ENCODE measurements around the gene BCL2. TPM values are rescaled to one million over a fixed set of nuclear protein-coding genes. Genes with fewer than 3 reads are reported as not detected.

Gene BCL2
- polyA plus RNA-seq, 4 donors: 0.89 to 7.2 (median 3.8) TPM

DNA sequence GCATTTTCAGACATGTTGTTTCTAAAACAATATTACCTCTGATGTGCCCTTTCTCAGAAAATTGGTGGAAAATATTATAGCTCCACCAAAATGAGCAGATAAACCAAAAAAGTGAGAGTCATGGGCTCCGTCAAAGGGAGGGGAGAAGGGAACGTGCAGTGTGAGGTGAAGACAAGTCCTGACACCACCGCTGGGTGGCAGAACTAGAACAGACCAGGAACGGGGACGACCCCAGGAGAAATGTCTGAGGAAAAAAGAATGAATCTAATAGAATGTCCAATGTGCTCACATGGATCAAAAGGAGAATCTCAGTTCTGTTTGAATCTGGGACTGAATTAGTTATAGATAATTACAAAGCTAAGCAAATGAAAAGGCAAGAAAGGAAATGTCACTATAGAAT is 22.6 kb upstream of the BCL2 start:
- Histone ChIP-seq H3K27ac (ENCODE audit: low read depth in 1 of 3, low read length in 2 of 3) (no peak overlapping the region), H3K4me1 (ENCODE audit: control insufficient read depth in 3 of 3, insufficient read depth in 2 of 3, low read depth in 1 of 3, low read length in 2 of 3) (no peaks in the 10 kb centered on the region), H3K9me3 (ENCODE audit: control insufficient read depth in 2 of 2, insufficient read depth in 1 of 2, low read depth in 1 of 2, low read length in 1 of 2) (no peaks in the 10 kb centered on the region), H3K27me3 (ENCODE audit: control insufficient read depth in 3 of 3, insufficient read depth in 3 of 3, low read length in 3 of 3) (no peaks in the 10 kb centered on the region), H3K4me3 (ENCODE audit: low read depth in 1 of 3, low read length in 3 of 3) (no peak overlapping the region), H3K36me3 (ENCODE audit: control insufficient read depth in 3 of 3, insufficient read depth in 2 of 3, low read depth in 1 of 3, low read length in 3 of 3) (peaks cover 12 to 56% (median 12%) of the 10 kb centered on the region in 3 donors)
- no peak for FAIRE-seq
- 45 to 69% (median 62%) methylated on average over 5 of the region's 5 CpGs for WGBS, 3 donors
- DNase-seq: peak in 1 of 2 donors; percentile 48

DNA sequence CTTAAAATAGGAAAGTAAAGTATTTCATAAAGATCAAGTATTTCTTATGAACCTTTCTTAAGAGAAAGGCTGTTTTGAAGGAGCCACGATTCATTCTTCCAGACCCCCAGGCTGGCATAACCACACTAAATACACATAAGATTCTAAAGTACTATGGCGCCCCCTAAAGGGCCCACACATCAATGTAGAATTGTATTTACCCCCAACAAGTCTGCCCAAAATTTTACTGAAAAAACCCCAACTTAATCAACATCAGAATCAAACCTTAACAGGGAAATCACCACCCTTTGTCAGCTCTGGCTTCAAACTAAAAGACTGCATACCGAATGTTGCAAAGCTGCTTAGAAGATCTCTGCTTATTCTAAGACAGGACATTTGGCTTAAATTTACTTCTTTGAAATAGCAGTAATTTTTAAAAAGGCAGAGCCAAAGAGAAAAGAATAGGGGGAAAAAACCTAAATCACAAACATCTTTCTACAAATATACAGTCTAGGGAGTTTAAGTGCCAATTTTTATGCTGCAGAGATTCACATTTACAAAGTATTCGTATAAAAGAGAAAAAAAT is 20.4 kb upstream of the BCL2 start:
- Histone ChIP-seq H3K4me1 (ENCODE audit: control insufficient read depth in 3 of 3, insufficient read depth in 2 of 3, low read depth in 1 of 3, low read length in 2 of 3) (no peaks in the 10 kb centered on the region), H3K27ac (ENCODE audit: low read depth in 1 of 3, low read length in 2 of 3) (no peak overlapping the region), H3K36me3 (ENCODE audit: control insufficient read depth in 3 of 3, insufficient read depth in 2 of 3, low read depth in 1 of 3, low read length in 3 of 3) (peaks cover 9 to 47% (median 16%) of the 10 kb centered on the region in 3 donors), H3K9me3 (ENCODE audit: control insufficient read depth in 2 of 2, insufficient read depth in 1 of 2, low read depth in 1 of 2, low read length in 1 of 2) (no peaks in the 10 kb centered on the region), H3K4me3 (ENCODE audit: low read depth in 1 of 3, low read length in 3 of 3) (no peak overlapping the region), H3K27me3 (ENCODE audit: control insufficient read depth in 3 of 3, insufficient read depth in 3 of 3, low read length in 3 of 3) (no peaks in the 10 kb centered on the region)
- FAIRE-seq (no peak), DNase-seq (peak in 1 of 2 donors; percentile 35)
- WGBS, 3 donors: 29 to 54% (median 29%) methylated on average over 4 of the region's 4 CpGs

DNA sequence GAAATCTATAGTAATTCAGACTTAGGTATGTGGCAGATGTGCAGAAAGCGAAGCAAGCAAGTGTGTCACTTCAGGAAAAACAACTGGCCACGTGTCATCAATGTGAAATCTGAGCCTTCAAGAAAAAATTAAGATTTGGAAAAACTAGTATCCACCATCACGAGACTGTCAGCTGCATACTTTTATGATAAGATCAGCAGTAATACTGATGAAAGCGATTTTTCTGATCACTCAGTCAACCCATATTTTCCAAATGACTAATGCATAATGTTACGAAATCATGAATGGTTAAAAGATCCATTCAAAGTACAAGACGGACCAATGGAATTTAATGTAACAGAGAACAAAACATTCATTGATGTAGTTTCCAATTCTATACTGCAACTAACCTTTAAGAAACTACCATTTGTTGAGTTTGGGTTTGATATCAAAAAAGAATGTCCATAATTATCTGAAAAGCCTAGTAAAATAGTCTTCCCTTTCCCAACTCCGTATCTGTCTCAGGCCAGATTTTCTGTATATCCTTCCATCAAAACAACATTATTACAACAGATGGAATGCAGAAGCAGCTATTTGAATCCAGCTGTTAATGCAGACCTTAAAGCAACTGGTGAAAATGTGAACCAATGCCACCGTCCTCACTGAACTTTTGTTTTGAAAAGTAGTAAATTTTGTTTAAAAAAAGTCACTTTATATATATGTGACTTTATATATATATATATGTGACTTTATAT is 17.0 kb upstream of the BCL2 start:
- no peak overlapping the region for H3K4me3 ChIP-seq (ENCODE audit: low read depth in 1 of 3, low read length in 3 of 3)
- H3K36me3 ChIP-seq (ENCODE audit: control insufficient read depth in 3 of 3, insufficient read depth in 2 of 3, low read depth in 1 of 3, low read length in 3 of 3): peaks cover 10 to 41% (median 21%) of the 10 kb centered on the region in 3 donors
- H3K27me3 ChIP-seq (ENCODE audit: control insufficient read depth in 3 of 3, insufficient read depth in 3 of 3, low read length in 3 of 3): no peaks in the 10 kb centered on the region
- WGBS, 3 donors: 52 to 55% (median 52%) methylated on average over 8 of the region's 8 CpGs
- DNase-seq (peak; percentile 39 to 40), FAIRE-seq (no peak)
- H3K9me3 ChIP-seq (ENCODE audit: control insufficient read depth in 2 of 2, insufficient read depth in 1 of 2, low read depth in 1 of 2, low read length in 1 of 2): no peaks in the 10 kb centered on the region
- H3K27ac ChIP-seq (ENCODE audit: low read depth in 1 of 3, low read length in 2 of 3): peak overlapping the region in 1 of 3 donors; percentile 14
- H3K4me1 ChIP-seq (ENCODE audit: control insufficient read depth in 3 of 3, insufficient read depth in 2 of 3, low read depth in 1 of 3, low read length in 2 of 3): no peaks in the 10 kb centered on the region

DNA sequence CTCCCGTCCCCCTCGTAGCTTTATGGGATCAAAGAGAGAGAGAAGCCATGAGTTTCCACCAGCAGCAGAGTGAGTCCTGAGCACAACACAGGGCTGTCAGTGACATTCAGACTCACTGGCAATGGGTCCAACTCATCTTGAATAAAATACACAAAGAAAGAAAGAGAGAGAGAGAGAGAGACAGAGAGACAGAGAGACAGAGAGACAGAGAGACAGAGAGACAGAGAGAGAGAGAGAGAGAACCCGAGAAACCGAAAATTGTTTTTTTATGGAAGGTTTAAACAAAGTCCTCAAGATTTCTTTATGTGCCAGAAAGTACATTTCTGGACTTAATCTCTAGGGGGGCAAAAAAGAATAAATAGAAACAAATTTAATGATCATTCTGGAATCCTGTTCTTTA is 11.5 kb upstream of the BCL2 start:
- Histone ChIP-seq H3K9me3 (ENCODE audit: control insufficient read depth in 2 of 2, insufficient read depth in 1 of 2, low read depth in 1 of 2, low read length in 1 of 2) (no peaks in the 10 kb centered on the region), H3K4me3 (ENCODE audit: low read depth in 1 of 3, low read length in 3 of 3) (no peak overlapping the region), H3K27ac (ENCODE audit: low read depth in 1 of 3, low read length in 2 of 3) (no peak overlapping the region), H3K27me3 (ENCODE audit: control insufficient read depth in 3 of 3, insufficient read depth in 3 of 3, low read length in 3 of 3) (no peaks in the 10 kb centered on the region), H3K4me1 (ENCODE audit: control insufficient read depth in 3 of 3, insufficient read depth in 2 of 3, low read depth in 1 of 3, low read length in 2 of 3) (no peaks in the 10 kb centered on the region), H3K36me3 (ENCODE audit: control insufficient read depth in 3 of 3, insufficient read depth in 2 of 3, low read depth in 1 of 3, low read length in 3 of 3) (peaks cover 8 to 32% (median 18%) of the 10 kb centered on the region in 3 donors)
- 94 to 97% (median 95%) methylated on average over 4 of the region's 4 CpGs for WGBS, 3 donors
- DNase-seq (no peak), FAIRE-seq (no peak)

DNA sequence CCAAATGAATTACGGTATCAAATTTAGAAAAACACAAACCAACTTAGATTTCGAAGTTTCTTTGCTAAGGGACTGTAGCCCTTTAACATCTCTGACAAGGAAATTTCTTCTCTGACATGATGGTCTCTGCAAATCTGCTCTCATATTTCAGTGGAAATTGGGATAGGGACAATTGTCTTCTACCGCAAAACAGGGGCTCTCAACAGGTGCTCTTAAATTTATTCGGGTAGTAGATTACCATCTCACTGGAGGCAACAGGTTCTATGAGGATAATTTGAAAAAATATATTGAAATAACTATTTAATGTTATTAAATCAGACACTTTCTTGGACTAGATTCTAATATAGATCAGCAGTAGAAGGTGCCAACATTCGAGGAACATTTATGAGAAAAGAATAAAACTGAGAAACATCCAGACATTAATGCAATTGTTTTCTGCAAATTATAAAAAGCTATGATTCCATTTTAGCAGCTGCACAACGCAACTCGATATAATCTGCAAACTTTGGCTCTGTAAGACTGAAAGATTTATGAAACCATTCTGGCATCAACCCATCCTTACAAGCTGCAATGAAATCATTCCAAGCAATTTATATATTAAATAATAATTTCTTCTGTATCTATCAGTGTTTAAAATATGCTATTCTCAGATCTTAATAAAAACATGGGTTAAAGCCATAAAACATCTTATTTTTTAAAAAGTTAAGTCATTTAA is 10.0 kb upstream of the BCL2 start:
- no peak overlapping the region for H3K27ac ChIP-seq (ENCODE audit: low read depth in 1 of 3, low read length in 2 of 3)
- H3K9me3 ChIP-seq (ENCODE audit: control insufficient read depth in 2 of 2, insufficient read depth in 1 of 2, low read depth in 1 of 2, low read length in 1 of 2): no peaks in the 10 kb centered on the region
- FAIRE-seq: no peak
- peaks cover 6 to 21% (median 9%) of the 10 kb centered on the region in 3 donors for H3K36me3 ChIP-seq (ENCODE audit: control insufficient read depth in 3 of 3, insufficient read depth in 2 of 3, low read depth in 1 of 3, low read length in 3 of 3)
- no peak for DNase-seq
- H3K4me3 ChIP-seq (ENCODE audit: low read depth in 1 of 3, low read length in 3 of 3): no peak overlapping the region
- no peaks in the 10 kb centered on the region for H3K27me3 ChIP-seq (ENCODE audit: control insufficient read depth in 3 of 3, insufficient read depth in 3 of 3, low read length in 3 of 3)
- WGBS, 3 donors: 84 to 89% (median 88%) methylated on average over 7 of the region's 7 CpGs
- no peaks in the 10 kb centered on the region for H3K4me1 ChIP-seq (ENCODE audit: control insufficient read depth in 3 of 3, insufficient read depth in 2 of 3, low read depth in 1 of 3, low read length in 2 of 3)

DNA sequence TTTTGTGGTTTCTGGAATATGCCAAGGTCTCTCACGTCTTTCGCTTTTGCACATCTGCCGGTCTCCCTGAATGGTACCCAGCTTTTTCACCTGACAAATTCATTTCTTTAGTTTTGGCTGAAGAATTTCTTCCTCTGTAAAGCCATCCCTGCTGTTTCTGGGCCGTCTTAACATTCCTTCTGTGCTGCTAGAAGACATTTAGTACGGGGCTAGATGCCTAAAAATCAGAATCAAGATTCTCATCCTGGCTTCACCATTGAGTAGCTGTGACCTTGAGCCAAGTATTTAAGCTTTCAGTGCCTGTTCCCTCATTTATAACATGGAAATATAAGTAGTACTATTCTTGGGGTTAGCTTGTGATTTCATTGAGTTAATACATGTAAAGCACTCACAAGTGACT is 6.4 kb upstream of the BCL2 start:
- no peak for FAIRE-seq
- Histone ChIP-seq H3K27ac (ENCODE audit: low read depth in 1 of 3, low read length in 2 of 3) (no peak overlapping the region), H3K36me3 (ENCODE audit: control insufficient read depth in 3 of 3, insufficient read depth in 2 of 3, low read depth in 1 of 3, low read length in 3 of 3) (peaks cover 0 to 2% (median 2%) of the 10 kb centered on the region in 3 donors), H3K4me3 (ENCODE audit: low read depth in 1 of 3, low read length in 3 of 3) (no peak overlapping the region), H3K4me1 (ENCODE audit: control insufficient read depth in 3 of 3, insufficient read depth in 2 of 3, low read depth in 1 of 3, low read length in 2 of 3) (peaks cover 0 to 10% (median 5%) of the 10 kb centered on the region in 3 donors), H3K27me3 (ENCODE audit: control insufficient read depth in 3 of 3, insufficient read depth in 3 of 3, low read length in 3 of 3) (no peaks in the 10 kb centered on the region), H3K9me3 (ENCODE audit: control insufficient read depth in 2 of 2, insufficient read depth in 1 of 2, low read depth in 1 of 2, low read length in 1 of 2) (no peaks in the 10 kb centered on the region)
- no peak for DNase-seq
- WGBS, 3 donors: 86 to 96% (median 92%) methylated on average over 5 of the region's 5 CpGs

DNA sequence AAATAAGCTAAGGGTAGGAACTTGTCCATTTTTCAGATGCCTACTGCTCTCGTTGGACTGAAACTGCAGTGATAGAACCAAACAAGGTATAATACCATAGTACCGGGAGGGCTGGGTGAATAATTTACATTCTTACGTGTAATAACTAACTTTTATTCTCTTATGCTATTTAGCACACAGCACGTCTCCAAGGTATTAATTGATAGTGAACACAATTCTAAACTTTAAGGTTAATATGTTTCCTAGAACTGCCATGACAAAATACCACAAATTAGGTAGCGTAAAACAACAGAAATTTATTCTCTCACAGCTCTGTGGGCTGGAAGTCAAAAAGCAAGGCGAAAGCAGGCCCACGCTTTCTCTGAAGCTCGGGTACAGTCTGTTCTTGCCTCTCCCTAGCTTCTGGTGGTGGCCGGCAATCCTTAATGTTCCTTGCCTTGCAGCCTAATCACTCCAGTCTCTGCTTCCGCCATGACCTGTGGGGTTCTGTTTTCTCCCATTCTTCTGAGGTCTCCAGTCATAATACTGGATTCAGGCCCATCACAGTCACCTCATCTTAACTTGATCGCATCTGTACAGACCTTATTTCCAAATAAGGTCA is 5.6 kb upstream of the BCL2 start:
- H3K4me3 ChIP-seq (ENCODE audit: low read depth in 1 of 3, low read length in 3 of 3): no peak overlapping the region
- no peaks in the 10 kb centered on the region for H3K27me3 ChIP-seq (ENCODE audit: control insufficient read depth in 3 of 3, insufficient read depth in 3 of 3, low read length in 3 of 3)
- H3K4me1 ChIP-seq (ENCODE audit: control insufficient read depth in 3 of 3, insufficient read depth in 2 of 3, low read depth in 1 of 3, low read length in 2 of 3): peaks cover 0 to 10% (median 7%) of the 10 kb centered on the region in 3 donors
- DNase-seq (no peak), FAIRE-seq (no peak)
- no peaks in the 10 kb centered on the region for H3K9me3 ChIP-seq (ENCODE audit: control insufficient read depth in 2 of 2, insufficient read depth in 1 of 2, low read depth in 1 of 2, low read length in 1 of 2)
- WGBS, 3 donors: 78 to 85% (median 83%) methylated on average over 11 of the region's 11 CpGs
- no peak overlapping the region for H3K27ac ChIP-seq (ENCODE audit: low read depth in 1 of 3, low read length in 2 of 3)
- no peaks in the 10 kb centered on the region for H3K36me3 ChIP-seq (ENCODE audit: control insufficient read depth in 3 of 3, insufficient read depth in 2 of 3, low read depth in 1 of 3, low read length in 3 of 3)

DNA sequence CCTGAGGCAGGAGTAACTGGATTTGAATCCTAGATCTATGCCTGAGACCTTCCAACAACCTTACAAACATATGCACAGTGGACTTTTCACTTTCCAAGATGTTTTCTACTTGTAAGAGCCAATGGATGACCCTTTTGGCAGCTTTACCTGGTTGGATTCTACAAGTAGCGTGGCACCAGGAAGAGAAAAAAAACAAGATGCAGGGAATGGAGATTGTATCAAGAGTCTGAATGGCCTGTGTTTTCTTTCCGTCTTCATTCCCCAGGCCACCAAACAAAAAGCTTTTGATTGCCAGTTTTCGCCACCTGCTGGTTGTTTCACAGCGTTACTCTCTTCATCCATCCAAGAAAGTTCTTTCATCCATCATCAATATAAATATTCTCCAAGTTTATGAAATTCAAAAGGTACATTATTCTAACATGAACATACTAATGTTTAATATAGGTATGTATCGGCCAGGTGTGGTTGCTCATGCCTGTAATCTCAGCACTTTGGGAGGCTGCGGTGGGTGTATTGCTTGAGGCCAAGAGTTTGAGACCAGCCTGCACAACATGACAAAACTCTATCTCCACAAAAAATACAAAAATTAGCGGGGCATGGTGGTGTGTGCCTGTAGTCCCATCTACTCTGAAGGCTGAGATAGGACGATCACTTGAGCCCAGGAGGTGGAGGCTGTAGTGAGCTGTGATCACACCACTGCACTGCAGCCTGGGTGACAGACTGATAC is 3.5 kb upstream of the BCL2 start:
- Histone ChIP-seq H3K27ac (ENCODE audit: low read depth in 1 of 3, low read length in 2 of 3) (no peak overlapping the region), H3K27me3 (ENCODE audit: control insufficient read depth in 3 of 3, insufficient read depth in 3 of 3, low read length in 3 of 3) (no peaks in the 10 kb centered on the region), H3K4me1 (ENCODE audit: control insufficient read depth in 3 of 3, insufficient read depth in 2 of 3, low read depth in 1 of 3, low read length in 2 of 3) (peaks cover 0 to 11% (median 7%) of the 10 kb centered on the region in 3 donors), H3K4me3 (ENCODE audit: low read depth in 1 of 3, low read length in 3 of 3) (no peak overlapping the region), H3K9me3 (ENCODE audit: control insufficient read depth in 2 of 2, insufficient read depth in 1 of 2, low read depth in 1 of 2, low read length in 1 of 2) (no peaks in the 10 kb centered on the region), H3K36me3 (ENCODE audit: control insufficient read depth in 3 of 3, insufficient read depth in 2 of 3, low read depth in 1 of 3, low read length in 3 of 3) (no peaks in the 10 kb centered on the region)
- FAIRE-seq (peak; percentile 19), DNase-seq (peak; percentile 75 to 86)
- WGBS, 3 donors: 24 to 31% (median 27%) methylated on average over 8 of the region's 8 CpGs
